SW480 (cell line): ENCODE results near the gene SDCBP2.

Source experiments
- DNase-seq: peaks from one replicate; pipeline ENCODE4 v3.0.0-alpha.2; 2016; ENCODE audit warnings: low spot score

The SDCBP2 gene

GRCh38 chr20:1272368-1273100 is 56.4 kb downstream of the SDCBP2 start:
- no peak for DNase-seq

- DNase-seq: no peak
Observed at GRCh38 chr20:1269850-1270249, 59.1 kb downstream of the SDCBP2 start.

DNA sequence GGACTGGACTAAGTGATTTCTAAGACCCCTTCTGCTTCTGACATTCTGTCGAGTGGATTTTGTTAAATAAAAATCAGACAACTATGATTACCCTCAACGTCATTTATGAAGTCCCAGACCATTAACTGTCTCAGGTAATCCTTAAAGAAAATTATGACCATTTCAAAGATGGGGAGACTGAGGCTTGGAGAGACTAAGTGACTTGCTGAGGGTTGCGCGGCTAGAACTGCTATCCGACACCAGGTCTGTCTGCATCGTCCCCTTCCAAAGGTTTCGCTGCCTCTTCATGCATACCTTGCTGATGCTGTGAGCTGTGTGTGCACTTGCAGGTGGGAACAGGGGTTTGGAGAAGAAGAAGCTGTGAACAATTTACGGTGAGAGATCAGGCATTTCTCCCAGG is 59.7 kb downstream of the SDCBP2 start:
- DNase-seq: no peak

GRCh38 chr20:1267809-1268374 is 61.0 kb downstream of the SDCBP2 start:
- no peak for DNase-seq

DNA sequence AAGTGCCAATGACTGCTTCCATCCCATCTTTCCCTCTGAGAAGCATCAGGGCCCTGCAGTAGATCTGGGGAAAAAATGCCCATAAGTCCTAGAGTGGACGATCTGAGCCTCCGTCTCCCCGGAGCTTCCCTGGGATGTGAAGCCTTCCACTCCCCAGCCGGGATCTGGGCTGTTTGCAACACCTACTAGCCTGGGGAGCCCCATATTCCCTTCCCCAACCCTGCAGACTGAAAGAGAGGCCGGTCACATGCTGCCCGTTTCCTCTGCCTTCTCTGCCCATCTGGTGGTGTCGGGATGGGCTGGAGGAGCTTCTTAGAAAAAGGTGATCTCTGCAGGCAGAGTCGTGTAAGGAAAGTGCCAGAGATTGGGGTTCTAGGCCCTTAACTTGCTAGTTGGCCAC is 61.8 kb downstream of the SDCBP2 start:
- no peak for DNase-seq

DNA sequence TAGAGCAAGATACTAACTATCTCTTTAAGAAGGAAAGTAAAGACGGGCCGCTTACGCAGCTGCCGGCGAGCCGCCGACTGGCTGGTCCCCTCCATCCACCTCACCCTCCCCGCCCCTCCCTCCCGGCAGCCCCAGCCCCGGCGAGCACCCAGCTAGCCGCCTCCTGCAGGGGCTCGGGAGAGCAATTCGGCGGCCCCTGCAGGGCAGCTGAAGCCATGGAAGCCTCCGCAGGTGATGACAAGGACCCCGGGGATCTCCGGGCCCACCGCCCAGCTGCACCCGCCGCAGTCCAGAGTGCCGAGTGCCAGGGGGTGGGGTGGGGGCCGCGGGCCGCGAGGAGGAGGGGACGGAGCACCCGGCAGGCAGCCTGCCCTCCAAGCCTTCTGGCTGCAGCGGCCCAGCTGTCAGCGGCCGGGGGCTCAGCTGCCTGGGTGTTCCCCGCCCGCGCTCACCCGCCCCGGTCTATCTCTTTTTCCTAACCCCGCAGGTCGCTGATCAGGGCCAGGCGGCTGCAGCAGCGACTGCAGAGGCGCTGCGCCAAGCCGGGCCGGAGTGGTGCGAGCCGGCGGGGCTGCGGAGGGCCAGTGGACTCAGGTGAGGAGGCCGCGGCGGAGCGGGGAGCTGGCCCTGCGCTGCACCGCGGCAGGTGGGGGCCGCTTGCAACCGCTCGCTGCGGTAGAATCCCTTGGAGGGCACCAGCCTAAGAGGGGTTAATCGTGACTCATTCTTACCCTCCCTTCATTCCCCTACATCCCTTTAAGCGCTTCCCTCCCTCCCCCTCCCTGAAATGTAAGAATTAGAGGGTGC is 62.6 kb downstream of the SDCBP2 start, which contains the start of gene SNPH:
Gene SNPH (plus strand): TSS at position 128 of the 807 bp plus-strand sequence. CDS start 29,946 bp downstream, outside the sequence.
- peak; percentile 81 for DNase-seq

GRCh38 chr20:1265916-1266166 is 63.1 kb downstream of the SDCBP2 start:
- no peak for DNase-seq

GRCh38 chr20:1265226-1265915 is 63.6 kb downstream of the SDCBP2 start:
- DNase-seq: no peak

DNA sequence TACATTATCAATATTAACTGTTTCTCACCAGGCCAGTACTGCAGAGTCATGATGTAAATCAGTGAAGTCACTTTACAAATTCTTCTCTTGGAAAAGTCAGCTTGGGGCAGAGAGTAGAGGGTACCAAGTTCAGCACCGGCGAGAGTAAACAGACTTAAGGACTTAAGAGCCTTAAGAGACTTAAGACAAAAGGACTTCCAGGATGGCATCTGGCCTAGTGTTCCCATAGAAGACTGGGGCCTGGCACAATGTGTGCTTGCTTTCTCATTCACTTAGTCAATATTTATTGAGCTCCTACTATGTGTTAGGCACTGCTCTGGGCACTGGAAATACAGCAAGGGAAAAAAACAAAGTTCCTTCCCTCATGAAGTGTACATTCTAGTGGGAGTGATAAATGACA is 64.2 kb downstream of the SDCBP2 start:
- no peak for DNase-seq

DNA sequence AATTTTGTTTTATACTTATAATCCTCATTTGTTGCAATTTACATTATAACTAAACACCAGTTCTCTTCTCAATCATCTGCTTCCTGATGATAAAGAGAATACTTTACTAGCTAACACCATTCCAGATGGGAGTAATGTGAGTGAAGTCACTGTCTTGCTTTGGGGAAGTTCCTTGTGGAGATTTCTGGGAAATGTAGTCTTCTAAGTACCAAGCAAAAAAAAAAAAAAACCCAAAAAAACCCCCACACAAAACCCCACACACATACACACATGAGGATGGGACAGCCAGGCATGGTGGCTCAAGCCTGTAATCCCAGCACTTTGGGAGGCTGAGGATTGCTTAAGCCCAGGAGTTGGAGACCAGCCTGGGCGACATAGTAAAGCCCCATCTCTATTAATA is 65.1 kb downstream of the SDCBP2 start:
- no peak for DNase-seq
